HG02588 (cell line): ENCODE measurements around the gene RGS1.

ENCODE experiments used
- ATAC-seq: cut with Tn5 transposase; IDR thresholded peaks from one replicate; pipeline ENCODE4 v1.9.1; 2021; ENCODE audit warnings: mild to moderate bottlenecking, moderate library complexity; ENCODE audit not compliant: unreplicated experiment

RGS1 gene

DNA sequence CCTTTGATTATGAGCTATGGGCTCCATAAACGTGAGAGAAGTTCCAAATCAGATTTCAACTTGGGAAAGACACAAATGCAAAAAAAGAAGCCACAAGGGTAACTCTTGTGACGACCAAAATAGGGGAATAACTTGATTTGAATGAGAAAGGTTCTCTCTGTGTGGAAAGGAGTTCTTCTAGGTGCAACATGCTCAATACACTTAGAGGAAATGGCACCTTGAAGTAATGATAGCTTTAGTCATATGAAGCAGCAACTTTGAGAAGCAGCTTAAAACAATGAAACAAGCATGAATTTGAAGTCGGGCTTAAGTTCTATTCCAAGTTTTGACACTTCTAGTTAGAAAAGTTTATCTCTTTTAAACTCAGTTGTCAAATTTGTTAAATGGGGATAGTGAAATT lies 21.8 kb upstream of the RGS1 start:
- ATAC-seq: no peak

DNA sequence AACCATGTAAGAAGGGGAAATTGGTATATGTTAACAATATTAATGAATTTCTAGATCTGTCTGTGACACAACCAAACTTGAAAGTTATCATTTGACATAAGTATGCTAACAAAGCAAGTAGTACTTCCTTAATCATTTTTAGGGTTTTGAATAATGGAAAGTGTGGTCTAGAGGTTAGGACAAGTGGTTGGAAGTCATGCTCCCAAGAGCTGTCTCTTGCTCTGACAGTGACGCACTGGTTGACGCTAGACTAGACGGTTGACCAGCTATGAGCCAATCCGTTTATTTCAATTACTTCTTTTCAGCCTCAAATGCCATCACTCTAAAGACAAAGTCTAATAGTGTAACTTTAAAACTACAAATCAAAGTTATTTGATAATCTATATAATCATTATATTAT lies 20.7 kb upstream of the RGS1 start:
- no peak for ATAC-seq

GRCh38 chr1:192555399-192555798 lies 20.2 kb upstream of the RGS1 start:
- no peak for ATAC-seq

DNA sequence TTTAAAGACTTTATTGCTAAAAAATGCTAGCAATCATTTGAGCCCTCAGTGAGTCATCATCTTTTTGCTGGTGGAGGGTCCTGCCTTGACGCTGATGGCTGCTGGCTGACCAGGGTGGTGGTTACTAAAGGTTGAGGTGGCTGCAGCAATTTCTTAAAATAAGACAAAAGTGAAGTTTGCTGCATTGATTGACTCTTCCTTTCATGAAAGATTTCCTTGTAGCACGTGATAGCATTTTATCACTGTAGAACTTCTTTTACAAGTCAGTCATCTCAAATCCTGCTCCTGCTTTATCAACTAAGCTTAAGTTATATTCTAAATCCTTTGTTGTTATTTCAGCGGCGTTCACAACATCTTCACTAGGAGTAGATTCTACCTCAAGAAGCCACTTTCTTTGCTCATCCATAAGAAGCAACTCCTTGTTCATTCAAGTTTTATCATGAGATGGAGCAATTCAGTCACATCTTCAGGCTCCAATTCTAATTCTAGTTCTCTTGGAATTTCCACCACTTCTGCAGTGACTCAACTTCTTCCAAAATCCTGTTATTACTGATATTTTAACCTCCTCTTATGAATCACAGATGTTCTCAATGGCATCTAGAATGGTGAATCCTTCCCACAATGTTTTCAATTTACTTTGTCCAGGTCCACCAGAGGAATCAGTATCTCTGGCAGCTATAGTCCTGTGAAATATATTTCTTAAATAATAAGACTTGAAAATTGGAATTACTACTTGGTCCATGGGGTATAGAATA lies 17.6 kb upstream of the RGS1 start:
- ATAC-seq: no peak

DNA sequence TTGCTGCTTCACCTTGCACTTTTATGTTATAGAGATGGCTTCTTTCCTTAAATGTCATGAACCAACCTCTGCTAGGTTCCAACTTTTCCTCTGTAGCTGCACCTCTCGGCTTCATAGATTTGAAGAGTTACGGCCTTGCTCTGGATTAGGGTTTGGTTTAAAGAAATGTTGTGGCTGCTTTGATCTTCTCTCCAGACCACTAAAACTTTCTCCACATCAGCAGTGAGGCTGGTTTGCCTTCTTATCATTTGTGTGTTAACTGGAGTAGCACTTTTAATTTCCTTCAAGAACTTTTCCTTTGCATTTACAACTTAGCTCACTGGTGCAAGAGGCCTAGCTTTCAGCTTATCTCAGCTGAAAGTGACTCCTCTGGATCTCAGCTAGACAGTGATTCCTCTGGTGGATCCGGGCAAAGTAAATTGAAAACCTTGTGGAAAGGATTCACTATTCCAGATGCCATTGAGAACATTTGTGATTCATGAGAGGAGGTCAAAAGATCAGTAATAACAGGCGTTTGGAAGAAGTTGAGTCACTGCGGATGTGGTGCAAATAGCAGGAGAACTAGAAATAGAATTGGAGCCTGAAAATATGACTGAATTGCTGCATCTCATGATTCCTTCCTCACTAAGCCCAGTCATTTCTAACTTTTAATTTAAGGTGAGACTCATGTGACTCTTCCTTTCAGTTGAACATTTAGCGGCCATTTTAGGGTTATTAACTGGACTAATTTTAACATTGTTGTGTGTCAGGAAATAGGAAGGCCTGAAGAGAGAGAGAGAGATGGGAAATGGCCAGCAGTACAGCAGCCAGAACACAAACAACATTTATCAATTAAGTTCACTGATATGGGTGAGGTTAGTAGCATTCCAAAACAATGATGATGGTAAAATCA lies 16.2 kb upstream of the RGS1 start:
- ATAC-seq: peak; percentile 63

DNA sequence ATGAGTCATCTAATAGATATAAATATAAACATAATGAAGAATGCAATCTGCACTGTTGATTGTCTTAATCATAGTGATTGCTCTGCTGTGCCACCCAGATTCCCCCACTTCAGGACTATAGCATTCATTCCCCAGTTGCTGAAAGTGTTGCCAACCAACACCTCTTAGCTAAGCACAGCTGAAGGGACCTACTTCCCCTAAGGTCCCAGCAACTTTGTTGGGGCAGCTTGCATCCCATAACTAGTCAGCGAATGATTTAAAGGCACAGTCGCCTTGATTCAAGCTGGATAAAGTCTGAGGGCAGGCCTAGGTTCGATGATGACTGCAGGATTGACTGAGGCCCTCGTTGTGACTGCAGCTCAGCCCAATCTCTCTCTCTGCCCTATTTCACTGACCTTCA lies 14.3 kb upstream of the RGS1 start:
- ATAC-seq: no peak

DNA sequence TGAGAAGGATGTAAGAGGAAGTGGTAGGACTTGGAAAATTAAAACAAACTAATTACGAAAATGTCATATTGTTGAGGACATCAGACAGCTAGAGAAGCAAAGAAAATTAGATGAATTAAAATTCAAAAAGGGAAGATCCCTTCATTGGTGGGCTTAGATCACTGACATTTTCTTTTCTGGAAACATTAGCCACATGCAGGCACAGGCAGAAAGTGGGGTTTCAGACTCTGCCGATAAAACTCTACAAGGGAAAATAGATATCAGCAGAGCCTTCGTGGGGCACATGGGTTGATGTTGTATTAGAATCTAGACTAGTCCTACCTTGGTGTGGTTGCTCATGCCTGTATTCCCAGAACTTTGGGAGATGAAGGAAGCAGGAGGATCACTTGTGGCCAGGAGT lies 12.4 kb upstream of the RGS1 start:
- ATAC-seq: no peak

GRCh38 chr1:192564099-192564498 lies 11.5 kb upstream of the RGS1 start:
- ATAC-seq: no peak

GRCh38 chr1:192565946-192566345 lies 9.6 kb upstream of the RGS1 start:
- ATAC-seq: no peak

GRCh38 chr1:192566657-192567056 lies 8.9 kb upstream of the RGS1 start:
- no peak for ATAC-seq

DNA sequence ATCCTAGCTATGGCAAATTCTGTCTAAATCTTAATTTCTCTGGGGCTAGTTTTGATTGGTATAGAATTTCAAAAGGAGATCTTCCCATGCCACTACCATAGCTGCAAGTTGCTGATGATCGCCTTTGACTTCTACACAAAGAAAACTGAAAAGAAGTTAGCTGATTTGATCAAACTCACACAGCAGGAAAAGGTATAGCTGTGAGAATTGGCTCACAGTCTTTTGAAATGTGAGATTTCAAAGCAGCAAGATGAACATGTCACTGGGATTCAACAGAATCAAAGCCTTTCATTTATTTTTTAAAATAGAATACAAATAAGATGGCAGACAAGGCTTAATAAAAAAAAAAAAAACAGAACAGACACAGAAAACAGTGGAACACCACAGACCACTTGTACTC lies 7.5 kb upstream of the RGS1 start:
- no peak for ATAC-seq

GRCh38 chr1:192571668-192572067 lies 3.9 kb upstream of the RGS1 start:
- no peak for ATAC-seq

DNA sequence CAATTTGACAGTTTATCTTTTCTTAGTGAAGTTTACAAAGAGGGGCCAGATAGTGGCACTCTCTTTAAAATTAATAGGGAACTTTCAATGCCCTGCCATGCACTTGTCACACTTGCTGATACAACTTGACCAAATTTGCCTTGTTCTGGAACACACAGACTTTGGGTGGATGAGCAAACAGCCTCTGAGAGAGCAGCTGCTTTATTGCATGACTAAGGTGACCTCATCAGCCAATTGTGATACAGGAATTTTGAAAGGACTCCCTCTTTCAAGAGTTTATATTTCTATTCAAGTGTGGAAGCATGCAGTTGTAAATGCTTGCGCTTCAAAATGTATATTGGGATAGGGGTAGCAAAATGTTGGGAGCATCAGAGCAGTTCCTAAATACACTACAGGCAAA lies 2.1 kb upstream of the RGS1 start:
- no peak for ATAC-seq

GRCh38 chr1:192574073-192574472 lies 1.5 kb upstream of the RGS1 start:
- no peak for ATAC-seq

DNA sequence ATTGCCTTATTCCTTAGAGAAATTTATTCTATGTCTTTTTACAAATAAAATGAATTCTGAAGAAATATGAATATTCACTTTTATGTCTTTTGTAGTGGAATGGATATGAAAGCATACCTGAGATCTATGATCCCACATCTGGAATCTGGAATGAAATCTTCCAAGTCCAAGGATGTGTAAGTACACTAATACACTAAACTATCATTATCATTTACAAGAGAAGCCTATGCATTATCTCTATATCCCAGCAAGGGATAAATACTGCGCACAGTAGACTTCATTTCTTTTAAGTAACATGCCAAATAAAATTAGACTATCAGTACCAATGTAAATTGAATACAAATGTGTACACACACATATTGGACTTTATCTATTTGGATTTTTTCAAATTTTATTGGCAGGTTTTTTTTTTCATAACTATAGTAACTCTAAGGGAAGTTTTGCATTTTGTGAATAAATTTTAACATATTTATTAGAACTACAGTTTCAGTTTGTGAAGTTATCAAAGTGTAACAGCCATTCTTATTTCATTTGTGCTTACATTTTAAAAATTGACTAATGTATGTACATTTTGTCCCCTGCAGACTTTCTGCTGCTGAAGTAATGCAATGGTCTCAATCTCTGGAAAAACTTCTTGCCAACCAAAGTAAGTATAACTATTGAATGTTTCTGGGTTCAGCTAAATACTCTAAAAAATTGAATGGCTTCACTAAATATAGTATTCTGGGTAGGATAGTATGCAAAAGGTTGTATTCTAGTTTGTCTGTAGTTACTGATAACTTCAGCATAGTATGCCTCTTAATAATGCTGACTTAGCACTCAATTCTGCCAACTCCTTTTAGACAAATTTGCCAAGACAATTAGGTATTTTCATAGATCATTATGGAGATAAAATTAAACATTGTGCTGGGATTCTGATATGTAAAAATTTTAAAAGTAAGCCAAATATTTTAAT lies 894 bp downstream of the RGS1 start:
- no peak for ATAC-seq

GRCh38 chr1:192577145-192578140 lies 1.9 kb downstream of the RGS1 start:
- no peak for ATAC-seq

- ATAC-seq: no peak
Observed at GRCh38 chr1:192578144-192578909, 2.8 kb downstream of the RGS1 start.

DNA sequence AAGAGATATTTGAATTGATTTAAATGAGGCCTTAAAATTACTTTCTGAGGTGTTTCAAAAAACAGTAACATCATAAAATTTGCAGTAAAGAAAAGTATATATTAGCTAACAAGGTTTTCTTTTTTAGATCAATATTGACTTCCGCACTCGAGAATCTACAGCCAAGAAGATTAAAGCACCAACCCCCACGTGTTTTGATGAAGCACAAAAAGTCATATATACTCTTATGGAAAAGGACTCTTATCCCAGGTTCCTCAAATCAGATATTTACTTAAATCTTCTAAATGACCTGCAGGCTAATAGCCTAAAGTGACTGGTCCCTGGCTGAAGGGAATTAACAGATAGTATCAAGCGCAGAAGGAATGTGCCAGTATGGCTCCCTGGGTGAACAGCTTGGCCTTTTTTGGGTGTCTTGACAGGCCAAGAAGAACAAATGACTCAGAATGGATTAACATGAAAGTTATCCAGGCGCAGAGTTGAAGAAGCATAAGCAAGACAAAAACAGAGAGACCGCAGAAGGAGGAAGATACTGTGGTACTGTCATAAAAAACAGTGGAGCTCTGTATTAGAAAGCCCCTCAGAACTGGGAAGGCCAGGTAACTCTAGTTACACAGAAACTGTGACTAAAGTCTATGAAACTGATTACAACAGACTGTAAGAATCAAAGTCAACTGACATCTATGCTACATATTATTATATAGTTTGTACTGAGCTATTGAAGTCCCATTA lies 3.6 kb downstream of the RGS1 start:
- no peak for ATAC-seq
